Activated naive CD4-positive, alpha-beta T cell treated with anti-CD3 and anti-CD28 coated beads, Interleukin-2, amount 50 U/mL, for 24 hours (primary cell): ENCODE results near the gene CCNT2.

Experiments used
- H3K27ac Mint-ChIP-seq: one replicate; pipeline ENCODE4 v1.8.0; 2021; ENCODE audit warnings: mild to moderate bottlenecking, mixed read lengths
- H3K27me3 Mint-ChIP-seq: one replicate; pipeline ENCODE4 v1.8.0; 2021; ENCODE audit warnings: mixed read lengths
- H3K36me3 Mint-ChIP-seq: one replicate; pipeline ENCODE4 v1.8.0; 2021; ENCODE audit warnings: mixed read lengths
- H3K4me1 Mint-ChIP-seq: one replicate; pipeline ENCODE4 v1.8.0; 2021; ENCODE audit warnings: mixed read lengths
- H3K4me3 Mint-ChIP-seq: one replicate; pipeline ENCODE4 v1.8.0; 2021; ENCODE audit warnings: mild to moderate bottlenecking, mixed read lengths
- H3K9me3 Mint-ChIP-seq: one replicate; pipeline ENCODE4 v1.8.0; 2021; ENCODE audit warnings: mixed read lengths

CCNT2 gene

DNA sequence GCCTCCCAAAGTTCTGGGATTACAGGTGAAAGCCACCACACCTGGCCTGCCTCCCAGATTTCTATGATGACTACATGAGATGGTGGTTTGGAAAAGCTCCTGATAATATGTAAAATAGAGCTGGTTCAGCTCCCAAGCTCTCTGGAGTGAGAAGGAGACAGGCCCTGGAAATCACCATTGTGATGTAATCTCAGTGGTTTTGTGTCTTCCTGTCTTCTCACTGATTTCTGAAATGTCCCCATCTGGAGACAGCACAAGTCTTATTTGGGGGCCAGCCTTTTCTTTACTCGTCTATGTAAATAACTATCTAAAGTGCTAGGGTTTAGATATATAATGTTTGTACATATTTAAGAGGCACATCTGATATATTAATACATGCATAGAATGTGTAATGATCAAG lies 64.0 kb downstream of the CCNT2 start:
- Mint-ChIP-seq H3K27me3 (no peaks in the 10 kb centered on the region), H3K4me3 (no peak overlapping the region), H3K4me1 (no peaks in the 10 kb centered on the region), H3K27ac (no peak overlapping the region), H3K9me3 (peaks cover 4% of the 10 kb centered on the region), H3K36me3 (peaks cover 2% of the 10 kb centered on the region)

DNA sequence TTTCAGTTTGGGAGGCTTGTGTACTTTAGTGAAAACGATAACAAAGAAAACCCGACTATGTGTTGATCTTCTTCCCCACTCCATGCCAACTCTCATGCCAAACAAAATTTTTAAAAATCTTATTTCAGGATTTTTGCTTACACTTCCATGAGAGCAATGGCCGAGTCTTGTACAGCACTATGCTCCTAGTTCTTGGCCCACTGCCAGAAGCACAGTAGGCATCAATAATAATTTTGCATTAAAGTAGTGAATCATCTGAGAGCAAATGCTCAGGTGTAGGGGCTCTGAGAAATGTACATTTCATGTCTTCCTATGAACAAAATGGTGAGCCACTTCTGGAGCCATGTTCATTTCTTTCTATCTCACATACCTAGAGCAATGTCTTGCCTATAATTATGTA lies 66.4 kb downstream of the CCNT2 start:
- Mint-ChIP-seq H3K27ac (no peak overlapping the region), H3K4me1 (no peaks in the 10 kb centered on the region), H3K9me3 (peaks cover 4% of the 10 kb centered on the region), H3K36me3 (no peaks in the 10 kb centered on the region), H3K27me3 (no peaks in the 10 kb centered on the region), H3K4me3 (no peak overlapping the region)

- Mint-ChIP-seq H3K27me3 (peaks cover 2% of the 10 kb centered on the region), H3K27ac (no peak overlapping the region), H3K4me1 (no peaks in the 10 kb centered on the region), H3K4me3 (no peak overlapping the region), H3K36me3 (no peaks in the 10 kb centered on the region), H3K9me3 (peaks cover 2% of the 10 kb centered on the region)
These were observed 70.5 kb downstream of the CCNT2 start for GRCh38 chr2:134988994-134989605.

DNA sequence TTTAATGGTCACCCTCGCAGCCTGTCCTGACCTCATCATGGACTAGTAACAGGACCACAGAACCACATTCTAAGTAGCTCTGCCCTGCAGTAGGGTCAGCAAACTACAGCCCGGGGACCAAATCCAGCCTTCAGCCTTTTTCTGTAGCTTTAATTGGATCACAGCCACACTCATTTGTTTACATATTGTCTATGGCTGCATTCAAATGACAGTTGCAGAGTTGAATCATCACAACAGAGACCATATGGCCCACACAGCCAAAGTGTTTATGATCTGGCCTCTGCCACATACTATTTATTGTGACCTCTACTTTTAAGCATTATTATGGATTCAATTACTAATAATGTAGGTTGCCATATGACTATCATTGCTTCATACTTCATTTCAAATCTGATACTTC lies 80.9 kb downstream of the CCNT2 start:
- Mint-ChIP-seq H3K4me1 (peaks cover 5% of the 10 kb centered on the region), H3K36me3 (no peaks in the 10 kb centered on the region), H3K27me3 (peaks cover 2% of the 10 kb centered on the region), H3K9me3 (no peaks in the 10 kb centered on the region), H3K4me3 (no peak overlapping the region), H3K27ac (no peak overlapping the region)

DNA sequence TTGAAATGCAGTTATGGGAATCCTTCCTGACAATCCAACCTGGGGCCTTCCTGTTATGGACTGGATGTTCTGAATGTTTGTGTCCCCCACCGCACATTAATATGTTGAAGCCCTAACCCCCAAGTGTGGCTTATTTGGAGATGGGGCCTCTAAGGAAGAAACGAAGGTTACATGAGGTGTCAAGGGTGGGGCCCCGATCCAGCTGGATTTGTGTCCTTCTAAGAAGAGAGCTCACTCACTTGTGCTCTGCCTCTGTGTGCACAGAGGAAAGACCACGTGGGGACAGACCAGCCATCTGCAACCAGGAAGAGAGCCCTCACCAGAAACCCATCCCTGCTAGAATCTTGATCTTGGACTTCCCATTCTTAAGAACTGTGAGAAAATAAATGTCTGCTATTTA lies 84.2 kb downstream of the CCNT2 start:
- Mint-ChIP-seq H3K4me1 (peaks cover 6% of the 10 kb centered on the region), H3K27ac (no peak overlapping the region), H3K36me3 (no peaks in the 10 kb centered on the region), H3K9me3 (no peaks in the 10 kb centered on the region), H3K27me3 (peaks cover 2% of the 10 kb centered on the region), H3K4me3 (no peak overlapping the region)

GRCh38 chr2:135004005-135004746 lies 85.6 kb downstream of the CCNT2 start:
- H3K27me3 Mint-ChIP-seq = peaks cover 2% of the 10 kb centered on the region
- H3K4me3 Mint-ChIP-seq = peak overlapping the region; percentile 15
- no peak overlapping the region for H3K27ac Mint-ChIP-seq
- no peaks in the 10 kb centered on the region for H3K36me3 Mint-ChIP-seq
- H3K4me1 Mint-ChIP-seq = peaks cover 6% of the 10 kb centered on the region
- H3K9me3 Mint-ChIP-seq = no peaks in the 10 kb centered on the region

DNA sequence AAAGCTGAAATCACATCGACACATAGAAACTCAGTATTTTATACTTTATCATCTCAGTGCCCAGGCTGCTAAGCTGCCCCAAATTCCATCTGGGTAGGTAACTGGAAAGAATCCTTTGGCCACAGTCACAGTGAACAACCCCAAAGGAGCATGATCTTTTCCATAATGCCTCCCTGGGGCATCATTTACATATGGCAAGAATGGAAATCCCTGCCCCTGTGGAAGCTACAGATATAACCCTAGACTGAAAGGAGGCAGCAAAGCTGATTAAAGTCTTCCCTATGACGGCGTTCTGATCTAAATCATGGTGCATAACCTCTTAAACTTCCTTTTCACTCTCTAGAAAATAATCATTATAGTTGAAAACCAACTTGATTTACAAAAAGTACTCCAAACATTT lies 87.1 kb downstream of the CCNT2 start:
- Mint-ChIP-seq H3K9me3 (no peaks in the 10 kb centered on the region), H3K27me3 (peaks cover 2% of the 10 kb centered on the region), H3K4me1 (peaks cover 6% of the 10 kb centered on the region), H3K27ac (no peak overlapping the region), H3K36me3 (no peaks in the 10 kb centered on the region), H3K4me3 (no peak overlapping the region)
